ENCODE data around the gene MMP10. TPM values are rescaled to one million over a fixed set of nuclear protein-coding genes. Genes with fewer than 3 reads are reported as not detected.

MMP10 gene
- total RNA-seq, 1 experiment from 2014 or later: 0.63 TPM

DNA sequence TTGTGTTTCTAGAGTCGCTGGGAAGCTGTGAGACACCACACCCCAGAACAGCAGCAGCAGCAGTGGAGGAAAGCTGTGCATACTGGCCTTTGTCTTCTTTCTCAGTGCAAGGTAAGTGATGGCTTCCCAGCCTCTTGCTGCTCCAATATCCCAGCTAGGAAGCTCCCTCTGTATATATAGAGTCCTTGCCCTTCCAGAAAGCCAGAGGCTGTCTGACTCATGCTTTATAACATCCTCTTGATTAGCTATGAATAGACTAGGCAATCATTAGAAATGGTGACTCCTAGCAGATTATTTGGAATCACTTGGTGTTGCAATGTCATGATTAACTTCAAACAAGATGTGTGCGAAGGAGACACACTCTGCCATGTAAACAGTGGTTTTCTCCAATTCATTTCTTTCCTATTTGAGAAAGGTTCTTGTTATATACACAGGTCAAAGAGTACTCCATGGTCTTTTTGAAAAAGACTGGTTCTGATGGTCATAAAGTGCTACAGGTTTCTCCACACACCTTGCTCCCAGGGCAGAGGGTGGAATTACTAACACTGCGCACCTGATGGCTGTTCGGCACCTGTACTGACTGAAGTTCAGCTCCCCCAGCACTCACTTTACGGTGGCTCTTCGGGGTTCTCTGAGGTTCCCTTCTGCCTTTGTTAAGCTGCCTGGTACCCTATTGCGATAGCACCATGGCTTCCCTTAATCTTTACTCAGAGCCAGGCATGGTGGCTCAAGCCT is 17.8 kb upstream of the MMP10 start, which contains the start of gene MMP1:
Gene MMP1, minus strand, starts transcription at position 149 of the 735 bp plus-strand sequence. Its CDS starts 68 bp downstream, at position 81.
- Histone ChIP-seq H3K36me3 (no peaks in the 10 kb centered on the region), H3K4me1 (replicated peaks) (peaks cover 14% of the 10 kb centered on the region), H3K9me3 (replicated peaks) (no peaks in the 10 kb centered on the region), H3K27me3 (replicated peaks) (no peaks in the 10 kb centered on the region), H3K27ac (no peak within 1 kb of the TSS), H3K4me3 (no peak within 1 kb of the TSS)
- DNase-seq (ENCODE audit: low read depth in 1 of 2, low spot score in 2 of 2): no peak

DNA sequence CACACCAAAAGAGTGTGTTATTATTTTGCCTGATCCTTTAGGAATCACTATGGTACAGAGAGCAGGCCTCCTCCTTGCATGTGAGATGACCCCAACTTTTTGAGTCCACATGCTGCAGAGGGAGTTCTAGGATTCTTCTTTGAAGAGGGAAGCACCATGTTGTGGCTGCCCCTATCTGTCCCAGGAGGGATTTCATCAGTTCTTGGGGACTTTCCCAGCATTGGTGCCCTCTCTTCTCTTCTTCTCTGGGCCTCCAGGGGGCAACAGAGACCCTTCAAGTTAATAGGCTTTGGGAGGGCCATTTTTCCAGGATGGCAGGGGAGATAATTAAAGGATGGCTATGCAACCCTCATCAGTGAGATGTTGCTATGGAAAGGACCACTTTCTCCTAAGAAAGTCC is 14.0 kb upstream of the MMP10 start:
- Histone ChIP-seq H3K27me3 (replicated peaks) (no peaks in the 10 kb centered on the region), H3K9me3 (replicated peaks) (no peaks in the 10 kb centered on the region), H3K4me3 (no peak overlapping the region), H3K4me1 (replicated peaks) (peaks cover 4% of the 10 kb centered on the region; the same call in 1 of the 2 replicates), H3K36me3 (no peaks in the 10 kb centered on the region), H3K27ac (no peak overlapping the region)
- DNase-seq (ENCODE audit: low read depth in 1 of 2, low spot score in 2 of 2): peak; percentile 22 to 41

DNA sequence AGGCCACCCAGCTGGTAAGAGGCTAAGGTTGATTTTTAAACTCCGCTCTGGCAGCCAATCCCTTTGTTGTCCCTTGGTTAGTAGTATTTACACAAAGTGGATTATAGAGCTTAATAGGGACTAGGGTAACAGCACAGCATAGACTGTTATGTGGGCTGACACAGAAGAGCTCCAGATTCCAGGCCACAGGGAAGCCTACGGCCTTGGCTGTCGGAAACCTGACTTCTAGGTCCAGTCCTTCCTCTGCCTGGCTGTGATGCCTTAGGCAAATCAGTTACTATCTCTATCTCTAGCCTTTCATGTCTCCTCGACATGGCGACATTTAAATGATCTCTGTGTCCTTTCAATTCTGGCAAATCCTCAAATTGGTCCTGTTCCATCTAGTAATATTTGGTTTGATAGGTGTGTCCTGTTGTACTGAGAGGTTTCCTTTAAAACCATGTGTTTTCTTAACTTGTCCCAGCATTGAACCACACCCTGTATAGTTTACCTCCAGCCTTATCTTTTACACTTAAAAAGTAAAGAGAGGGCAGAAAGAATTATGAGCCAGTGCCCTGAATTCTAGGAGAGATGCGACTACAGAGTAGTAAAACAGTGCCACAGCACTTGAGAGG is 13.4 kb upstream of the MMP10 start:
- Histone ChIP-seq H3K36me3 (no peaks in the 10 kb centered on the region), H3K27ac (no peak overlapping the region), H3K4me3 (no peak overlapping the region), H3K4me1 (replicated peaks) (peaks cover 4% of the 10 kb centered on the region; the same call in 1 of the 2 replicates), H3K9me3 (replicated peaks) (no peaks in the 10 kb centered on the region), H3K27me3 (replicated peaks) (no peaks in the 10 kb centered on the region)
- no peak for DNase-seq (ENCODE audit: low read depth in 1 of 2, low spot score in 2 of 2)

DNA sequence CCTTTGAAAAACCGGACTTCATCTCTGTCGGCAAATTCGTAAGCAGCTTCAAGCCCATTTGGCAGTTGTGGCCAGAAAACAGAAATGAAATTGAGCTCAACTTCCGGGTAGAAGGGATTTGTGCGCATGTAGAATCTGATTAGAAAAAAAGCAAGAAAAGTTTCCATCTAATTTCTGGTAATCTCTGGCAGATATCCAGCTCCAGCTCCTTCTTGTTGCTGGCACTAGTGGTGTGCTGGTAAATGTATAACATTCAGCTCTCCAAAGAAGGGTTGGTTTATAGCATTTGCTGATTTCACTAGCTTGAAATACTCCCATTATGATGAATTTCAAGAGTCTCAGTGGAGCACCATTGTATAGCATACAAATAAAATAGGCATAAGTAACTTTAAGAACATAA is 12.2 kb upstream of the MMP10 start:
- H3K27ac ChIP-seq: no peak overlapping the region
- no peaks in the 10 kb centered on the region for H3K9me3 ChIP-seq (replicated peaks)
- DNase-seq (ENCODE audit: low read depth in 1 of 2, low spot score in 2 of 2): no peak
- H3K36me3 ChIP-seq: no peaks in the 10 kb centered on the region
- H3K27me3 ChIP-seq (replicated peaks): no peaks in the 10 kb centered on the region
- H3K4me3 ChIP-seq: no peak overlapping the region
- no peaks in the 10 kb centered on the region for H3K4me1 ChIP-seq (replicated peaks)

DNA sequence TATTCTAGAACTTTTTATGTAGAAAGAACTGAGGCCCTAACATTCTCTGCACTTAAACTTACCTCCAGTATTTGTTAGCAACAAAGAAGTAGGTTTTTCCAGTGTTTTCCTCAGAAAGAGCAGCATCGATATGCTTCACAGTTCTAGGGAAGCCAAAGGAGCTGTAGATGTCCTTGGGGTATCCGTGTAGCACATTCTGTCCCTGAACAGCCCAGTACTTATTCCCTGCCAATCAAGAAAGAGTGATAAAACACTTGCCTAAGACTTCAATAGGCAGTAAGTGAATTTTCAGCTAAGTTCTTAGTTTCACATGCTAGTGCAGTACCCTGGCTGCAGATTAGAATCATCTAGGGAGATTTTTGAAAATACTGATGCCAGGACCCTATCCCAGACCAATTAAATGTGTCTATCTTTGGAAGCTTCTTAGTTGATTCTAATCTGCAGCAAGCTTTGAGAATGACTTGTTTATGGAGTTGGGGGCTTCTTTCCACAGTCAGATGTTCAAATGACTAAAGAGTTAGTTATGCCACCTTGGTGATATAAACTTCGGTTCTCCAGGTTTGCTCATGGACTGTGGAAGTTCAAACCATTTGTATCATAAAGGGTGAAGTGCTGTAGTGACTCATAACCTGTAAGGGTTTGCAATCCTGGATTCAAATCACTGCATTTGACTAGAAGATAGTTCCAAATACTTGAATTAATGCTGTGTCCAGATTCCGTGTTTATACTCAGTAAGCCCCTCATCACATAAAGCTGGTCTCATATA is 11.0 kb upstream of the MMP10 start:
- DNase-seq (ENCODE audit: low read depth in 1 of 2, low spot score in 2 of 2): no peak
- no peaks in the 10 kb centered on the region for H3K27me3 ChIP-seq (replicated peaks)
- no peaks in the 10 kb centered on the region for H3K36me3 ChIP-seq
- H3K9me3 ChIP-seq (replicated peaks): no peaks in the 10 kb centered on the region
- no peak overlapping the region for H3K4me3 ChIP-seq
- no peak overlapping the region for H3K27ac ChIP-seq
- no peaks in the 10 kb centered on the region for H3K4me1 ChIP-seq (replicated peaks)

DNA sequence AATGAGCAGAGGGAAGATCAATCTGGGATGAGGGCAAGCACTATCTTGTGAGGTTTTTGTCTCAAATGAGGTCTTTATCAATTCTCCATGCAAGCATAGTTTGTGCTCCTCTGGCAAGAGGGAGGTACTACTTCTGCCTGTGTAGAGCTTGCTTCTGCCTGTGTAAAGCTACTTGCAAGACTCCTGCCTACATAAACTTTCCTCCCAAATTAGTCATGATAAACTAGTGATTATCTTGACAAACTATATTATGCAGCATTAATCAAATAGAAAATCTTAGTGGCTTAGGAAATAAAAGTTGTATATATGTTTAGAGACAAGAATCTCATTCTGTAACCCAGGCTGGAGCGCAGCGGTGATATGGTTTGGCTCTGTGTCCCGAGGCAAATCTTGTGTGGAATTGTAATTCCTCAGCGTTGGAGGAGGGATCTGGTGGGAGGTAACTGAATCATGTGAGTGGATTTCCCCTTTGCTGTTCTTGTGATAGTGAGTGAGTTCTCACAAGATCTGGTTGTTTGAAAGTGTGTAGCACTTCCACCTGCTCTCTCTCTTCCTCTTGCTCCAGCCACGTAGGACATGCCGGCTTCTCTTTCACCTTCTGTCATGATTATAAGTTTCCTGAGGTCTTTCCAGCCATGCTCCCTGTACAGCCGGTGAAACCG is 8.0 kb upstream of the MMP10 start:
- Histone ChIP-seq H3K9me3 (replicated peaks) (no peaks in the 10 kb centered on the region), H3K4me1 (replicated peaks) (no peaks in the 10 kb centered on the region), H3K36me3 (no peaks in the 10 kb centered on the region), H3K4me3 (no peak overlapping the region), H3K27me3 (replicated peaks) (no peaks in the 10 kb centered on the region), H3K27ac (no peak overlapping the region)
- DNase-seq (ENCODE audit: low read depth in 1 of 2, low spot score in 2 of 2): no peak

DNA sequence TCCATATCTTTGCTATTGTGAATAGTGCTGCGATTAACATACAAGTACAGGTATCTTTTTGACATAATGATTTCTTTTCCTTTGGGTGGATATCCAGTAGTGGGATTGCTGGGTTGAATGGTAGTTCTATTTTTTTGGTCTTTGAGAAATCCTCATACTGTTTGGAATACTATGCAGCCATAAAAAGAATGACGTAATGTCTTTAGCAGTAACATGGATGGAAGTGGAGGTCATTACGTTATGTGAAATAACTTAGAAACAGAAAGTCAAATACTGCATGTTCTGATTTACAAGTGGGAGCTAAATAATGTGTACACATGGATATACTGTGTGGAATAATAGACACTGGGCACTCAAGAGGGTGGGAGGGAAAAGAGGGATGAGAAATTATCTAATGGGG is 4.0 kb upstream of the MMP10 start:
- Histone ChIP-seq H3K9me3 (replicated peaks) (no peaks in the 10 kb centered on the region), H3K4me1 (replicated peaks) (peaks cover 9% of the 10 kb centered on the region; the same call in 1 of the 2 replicates), H3K36me3 (no peaks in the 10 kb centered on the region), H3K27ac (no peak overlapping the region), H3K27me3 (replicated peaks) (no peaks in the 10 kb centered on the region), H3K4me3 (no peak overlapping the region)
- no peak for DNase-seq (ENCODE audit: low read depth in 1 of 2, low spot score in 2 of 2)

DNA sequence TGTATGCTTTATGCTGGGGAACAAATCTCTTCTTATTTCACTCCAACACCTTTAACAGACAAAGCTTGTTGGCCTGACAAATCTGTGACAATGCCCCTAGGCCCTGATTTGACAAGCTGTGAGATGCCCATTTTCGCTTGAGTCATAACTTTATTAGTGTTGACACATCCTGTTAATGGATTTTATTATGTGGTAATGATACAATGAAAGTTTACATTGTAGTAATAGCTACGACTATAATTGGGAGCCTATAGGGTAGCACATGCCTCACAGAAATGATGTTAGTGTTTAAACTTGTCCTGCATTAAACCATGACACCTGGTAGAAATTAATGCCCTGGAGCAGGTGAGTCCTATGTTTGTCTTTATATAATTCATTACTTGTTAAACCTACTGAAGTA is 3.3 kb upstream of the MMP10 start:
- Histone ChIP-seq H3K4me1 (replicated peaks) (peaks cover 9% of the 10 kb centered on the region; the same call in 1 of the 2 replicates), H3K27ac (no peak overlapping the region), H3K4me3 (no peak overlapping the region), H3K9me3 (replicated peaks) (no peaks in the 10 kb centered on the region), H3K27me3 (replicated peaks) (no peaks in the 10 kb centered on the region), H3K36me3 (no peaks in the 10 kb centered on the region)
- DNase-seq (ENCODE audit: low read depth in 1 of 2, low spot score in 2 of 2): no peak

DNA sequence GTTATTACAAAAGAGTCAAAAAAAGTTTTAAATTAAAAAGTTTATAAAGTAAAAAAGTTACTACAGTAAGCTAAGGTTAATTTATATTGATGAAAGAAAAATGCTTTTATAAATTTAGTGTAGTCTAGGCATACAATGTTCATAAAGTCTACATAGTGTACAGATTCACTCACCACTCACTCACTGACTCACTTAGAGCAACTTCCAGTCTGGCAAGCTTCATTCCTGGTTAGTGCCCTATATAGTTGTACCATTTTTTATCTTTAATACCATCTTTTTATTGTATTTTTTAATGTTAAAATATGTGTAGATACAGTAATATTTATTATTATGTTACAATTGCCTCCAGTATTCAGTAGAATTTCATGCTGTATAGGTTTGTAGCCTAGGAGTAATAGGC is 2.6 kb upstream of the MMP10 start:
- DNase-seq (ENCODE audit: low read depth in 1 of 2, low spot score in 2 of 2): no peak
- Histone ChIP-seq H3K9me3 (replicated peaks) (no peaks in the 10 kb centered on the region), H3K27me3 (replicated peaks) (no peaks in the 10 kb centered on the region), H3K36me3 (no peaks in the 10 kb centered on the region), H3K4me1 (replicated peaks) (peaks cover 9% of the 10 kb centered on the region; the same call in 1 of the 2 replicates), H3K4me3 (no peak overlapping the region), H3K27ac (no peak overlapping the region)

DNA sequence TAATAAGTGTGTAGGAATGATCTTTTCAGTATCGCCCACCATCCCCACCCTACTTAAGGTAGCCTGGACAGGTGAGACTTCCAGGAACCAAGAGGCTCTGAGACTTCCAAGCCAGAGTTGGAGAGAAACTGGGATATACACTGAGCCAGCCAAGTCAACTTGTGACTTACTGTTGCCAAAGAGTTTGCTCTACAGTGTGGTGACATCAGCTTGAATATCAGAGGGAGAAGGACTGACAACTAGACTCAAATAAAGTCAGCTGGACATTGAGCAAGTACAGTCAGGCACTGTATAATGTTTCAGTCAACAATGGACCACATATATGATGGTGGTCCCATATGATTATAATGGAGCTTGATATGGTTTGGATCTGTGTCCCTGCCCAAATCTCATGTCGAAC is 1.2 kb upstream of the MMP10 start:
- Histone ChIP-seq H3K27me3 (replicated peaks) (no peaks in the 10 kb centered on the region), H3K27ac (no peak overlapping the region), H3K4me1 (replicated peaks) (peaks cover 9% of the 10 kb centered on the region; the same call in 1 of the 2 replicates), H3K36me3 (no peaks in the 10 kb centered on the region), H3K4me3 (no peak overlapping the region), H3K9me3 (replicated peaks) (no peaks in the 10 kb centered on the region)
- DNase-seq (ENCODE audit: low read depth in 1 of 2, low spot score in 2 of 2): no peak

DNA sequence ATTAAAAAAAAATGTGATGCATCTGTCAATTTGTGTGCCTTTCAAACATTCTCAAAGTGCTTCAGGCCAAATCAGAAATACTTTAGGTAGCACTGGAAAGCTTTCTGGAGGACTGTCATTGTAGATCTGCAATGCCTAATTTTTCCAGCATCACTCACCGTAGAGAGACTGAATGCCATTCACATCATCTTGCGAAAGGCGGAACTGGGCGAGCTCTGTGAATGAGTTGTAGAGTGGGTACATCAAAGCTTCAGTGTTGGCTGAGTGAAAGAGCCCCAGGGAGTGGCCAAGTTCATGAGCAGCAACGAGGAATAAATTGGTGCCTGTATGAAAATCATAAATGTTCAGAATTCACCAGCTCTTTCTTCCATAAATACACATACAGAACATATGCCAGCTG is 4.0 kb downstream of the MMP10 start:
- no peak for DNase-seq (ENCODE audit: low read depth in 1 of 2, low spot score in 2 of 2)
- Histone ChIP-seq H3K27ac (no peak overlapping the region), H3K9me3 (replicated peaks) (no peaks in the 10 kb centered on the region), H3K4me1 (replicated peaks) (peaks cover 9% of the 10 kb centered on the region; the same call in 1 of the 2 replicates), H3K4me3 (no peak overlapping the region), H3K27me3 (replicated peaks) (no peaks in the 10 kb centered on the region), H3K36me3 (no peaks in the 10 kb centered on the region)

DNA sequence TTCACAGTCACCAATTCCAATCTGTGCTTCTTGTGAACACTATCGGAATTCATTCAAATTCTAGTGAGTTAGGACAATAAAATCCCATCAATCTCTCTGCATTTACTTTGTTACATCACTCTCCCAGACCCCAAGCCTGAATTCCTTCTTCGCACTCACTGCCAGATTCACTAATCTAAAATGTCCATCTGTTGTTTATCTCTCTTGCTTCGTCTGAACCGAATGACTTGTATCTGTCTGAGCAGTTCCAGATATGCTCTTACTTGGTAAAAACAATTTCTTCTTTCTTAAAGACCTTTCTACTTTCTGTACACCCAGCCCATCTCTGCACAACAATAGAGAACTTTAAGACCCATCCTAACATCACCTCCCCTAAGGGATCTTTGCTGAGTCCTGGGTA is 7.0 kb downstream of the MMP10 start:
- Histone ChIP-seq H3K27ac (no peak overlapping the region), H3K4me3 (no peak overlapping the region), H3K4me1 (replicated peaks) (no peaks in the 10 kb centered on the region), H3K36me3 (no peaks in the 10 kb centered on the region), H3K27me3 (replicated peaks) (no peaks in the 10 kb centered on the region), H3K9me3 (replicated peaks) (no peaks in the 10 kb centered on the region)
- DNase-seq (ENCODE audit: low read depth in 1 of 2, low spot score in 2 of 2): no peak

DNA sequence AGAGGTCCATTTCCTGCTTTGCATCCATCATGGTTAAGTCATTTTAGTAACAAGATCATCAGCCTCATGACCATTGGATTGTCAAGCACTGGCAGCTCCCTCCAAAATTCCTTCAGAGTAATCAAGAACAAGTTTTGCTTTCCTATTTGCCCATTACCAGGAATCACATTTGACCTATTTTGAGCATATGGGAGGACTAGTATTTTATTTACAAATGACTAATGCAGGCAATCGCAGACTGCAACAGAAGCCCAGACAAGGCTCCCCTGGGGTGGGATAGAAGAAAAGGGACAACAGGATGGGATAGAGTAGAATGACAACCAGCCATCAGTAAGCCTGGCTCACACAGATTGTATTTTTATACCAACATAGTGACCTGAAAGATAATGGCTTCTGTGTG is 9.1 kb downstream of the MMP10 start:
- Histone ChIP-seq H3K9me3 (replicated peaks) (no peaks in the 10 kb centered on the region), H3K4me1 (replicated peaks) (no peaks in the 10 kb centered on the region), H3K27ac (no peak overlapping the region), H3K4me3 (no peak overlapping the region), H3K27me3 (replicated peaks) (no peaks in the 10 kb centered on the region), H3K36me3 (no peaks in the 10 kb centered on the region)
- no peak for DNase-seq (ENCODE audit: low read depth in 1 of 2, low spot score in 2 of 2)
